Neutrophil (primary cell): Measurements from ENCODE around the gene PDE3B.

Source experiments
- H3K27ac ChIP-seq: fragments of 200-600 bp; sonication (generic); 2 replicates; pipeline ENCODE4 v1.5.1; 2016; ENCODE audit warnings: mild to moderate bottlenecking, moderate library complexity
- H3K27me3 ChIP-seq: fragments of 200-600 bp; sonication (generic); 2 replicates; pipeline ENCODE4 v1.6.0; 2016; ENCODE audit warnings: mild to moderate bottlenecking
- H3K36me3 ChIP-seq: fragments of 200-600 bp; sonication (generic); 2 replicates; pipeline ENCODE4 v1.5.1; 2017
- H3K4me1 ChIP-seq, 2 experiments: fragments of 200-600 bp in 1 of 2; sonication (generic) in 1 of 2; 1 replicate in 1 of 2; 2 replicates in 1 of 2; pipeline versions ENCODE4 v1.5.1 to v1.6.1; 2013 to 2016; ENCODE audit warnings: low read depth in 1 of 2, low read length in 1 of 2, mild to moderate bottlenecking in 1 of 2, moderate library complexity in 1 of 2; ENCODE audit not compliant: control insufficient read depth in 1 of 2, insufficient read depth in 1 of 2
- H3K4me3 ChIP-seq, 2 experiments: fragments of 200-600 bp in 1 of 2; sonication (generic) in 1 of 2; 1 replicate in 1 of 2; 2 replicates in 1 of 2; pipeline ENCODE4 v1.5.1; 2013 to 2016; ENCODE audit warnings: low read depth in 1 of 2, low read length in 1 of 2, mild to moderate bottlenecking in 1 of 2, moderate library complexity in 1 of 2
- H3K9me3 ChIP-seq: fragments of 200-600 bp; sonication (generic); 2 replicates; pipeline ENCODE4 v1.5.1; 2016
- TF ChIP-seq, protein P1 (sequence below): fragments of 200-600 bp; sonication (generic); IDR thresholded peaks from 2 replicates; pipeline ENCODE4 v1.5.1; 2016; ENCODE audit warnings: antibody characterized with exemption

Gene PDE3B

DNA sequence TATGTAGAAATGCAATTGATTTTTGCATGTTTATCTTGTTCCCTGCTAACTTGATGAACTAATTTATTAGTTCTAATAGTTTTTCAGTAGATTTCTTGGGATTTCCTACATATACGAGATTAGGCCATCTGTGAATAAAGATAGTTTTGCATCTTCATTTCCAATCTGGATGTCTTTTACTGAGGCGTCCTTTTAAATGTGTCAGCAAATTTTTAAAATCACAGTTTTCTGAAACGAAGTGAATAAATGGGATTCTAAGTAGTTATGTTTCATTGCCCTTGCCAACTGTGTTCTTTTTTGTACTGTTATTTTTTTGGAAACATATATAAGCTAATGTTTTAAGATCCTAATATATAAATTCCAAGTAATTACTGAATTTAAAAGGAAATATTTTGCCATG, 198.4 kb downstream of the PDE3B start:
- H3K9me3 ChIP-seq: no peaks in the 10 kb centered on the region
- no peak overlapping the region for H3K27ac ChIP-seq
- no peaks in the 10 kb centered on the region for H3K27me3 ChIP-seq
- H3K36me3 ChIP-seq: peaks cover 11% of the 10 kb centered on the region
- H3K4me1 ChIP-seq: no peaks in the 10 kb centered on the region
- TF ChIP-seq, protein P1, sequence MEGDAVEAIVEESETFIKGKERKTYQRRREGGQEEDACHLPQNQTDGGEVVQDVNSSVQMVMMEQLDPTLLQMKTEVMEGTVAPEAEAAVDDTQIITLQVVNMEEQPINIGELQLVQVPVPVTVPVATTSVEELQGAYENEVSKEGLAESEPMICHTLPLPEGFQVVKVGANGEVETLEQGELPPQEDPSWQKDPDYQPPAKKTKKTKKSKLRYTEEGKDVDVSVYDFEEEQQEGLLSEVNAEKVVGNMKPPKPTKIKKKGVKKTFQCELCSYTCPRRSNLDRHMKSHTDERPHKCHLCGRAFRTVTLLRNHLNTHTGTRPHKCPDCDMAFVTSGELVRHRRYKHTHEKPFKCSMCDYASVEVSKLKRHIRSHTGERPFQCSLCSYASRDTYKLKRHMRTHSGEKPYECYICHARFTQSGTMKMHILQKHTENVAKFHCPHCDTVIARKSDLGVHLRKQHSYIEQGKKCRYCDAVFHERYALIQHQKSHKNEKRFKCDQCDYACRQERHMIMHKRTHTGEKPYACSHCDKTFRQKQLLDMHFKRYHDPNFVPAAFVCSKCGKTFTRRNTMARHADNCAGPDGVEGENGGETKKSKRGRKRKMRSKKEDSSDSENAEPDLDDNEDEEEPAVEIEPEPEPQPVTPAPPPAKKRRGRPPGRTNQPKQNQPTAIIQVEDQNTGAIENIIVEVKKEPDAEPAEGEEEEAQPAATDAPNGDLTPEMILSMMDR: no peak
- no peak overlapping the region for H3K4me3 ChIP-seq

DNA sequence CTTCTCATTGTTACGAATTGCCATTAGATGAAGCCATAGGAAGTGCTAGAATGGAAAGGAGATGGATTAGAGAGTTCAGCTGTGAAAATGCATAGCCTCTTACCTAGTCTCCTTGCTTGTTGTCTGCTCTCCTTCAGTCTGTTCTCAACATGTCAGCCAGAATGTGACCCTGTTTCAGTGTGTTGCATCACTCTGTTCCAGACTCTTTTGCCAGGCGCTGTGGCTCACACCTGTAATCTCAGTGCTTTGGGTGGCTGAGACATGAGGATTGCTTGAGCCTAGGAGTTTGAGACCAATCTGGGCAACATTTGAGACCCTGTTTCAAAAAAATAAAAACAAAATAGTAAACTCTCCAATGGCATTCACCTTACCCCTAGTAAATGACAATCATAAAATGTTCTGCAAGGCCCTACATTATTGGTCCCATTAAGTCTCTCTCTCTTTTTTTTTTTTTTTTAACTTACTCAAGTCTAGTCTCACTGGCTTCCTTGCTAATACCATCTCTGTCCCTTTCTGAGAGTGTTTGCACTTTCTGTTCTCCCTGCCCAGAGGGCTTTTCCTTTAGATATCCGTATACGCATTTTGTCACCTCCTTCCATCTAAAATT, 209.1 kb downstream of the PDE3B start:
- TF ChIP-seq, protein P1: no peak
- no peaks in the 10 kb centered on the region for H3K9me3 ChIP-seq
- no peaks in the 10 kb centered on the region for H3K36me3 ChIP-seq

DNA sequence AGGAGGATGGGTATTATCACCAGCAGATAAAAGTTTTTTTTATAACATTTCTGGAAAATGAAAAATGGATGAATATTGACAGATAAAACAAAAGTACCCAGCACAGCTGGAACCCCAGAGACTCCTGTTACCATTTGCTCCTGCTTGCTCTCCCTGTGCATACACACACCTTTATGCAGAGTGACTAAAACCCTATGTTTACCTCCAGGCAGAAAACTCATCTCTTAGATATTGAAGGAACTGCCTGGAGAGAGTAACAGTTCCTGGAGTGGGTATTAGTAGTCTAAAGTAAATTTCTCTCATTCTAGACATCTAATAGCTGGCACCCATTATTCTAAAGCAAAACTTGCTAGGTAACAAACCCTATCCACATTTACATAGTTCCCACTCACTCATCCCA, 210.5 kb downstream of the PDE3B start:
- H3K27ac ChIP-seq: no peak overlapping the region
- no peak overlapping the region for H3K4me3 ChIP-seq
- H3K4me1 ChIP-seq: no peaks in the 10 kb centered on the region
- TF ChIP-seq, protein P1: no peak
- H3K36me3 ChIP-seq: no peaks in the 10 kb centered on the region
- no peaks in the 10 kb centered on the region for H3K27me3 ChIP-seq
- H3K9me3 ChIP-seq: no peaks in the 10 kb centered on the region

More for the DNA sequence above, 209.1 kb downstream of the PDE3B start:
- Histone ChIP-seq H3K4me3 (no peak overlapping the region), H3K27ac (no peak overlapping the region), H3K27me3 (no peaks in the 10 kb centered on the region), H3K4me1 (no peaks in the 10 kb centered on the region)

DNA sequence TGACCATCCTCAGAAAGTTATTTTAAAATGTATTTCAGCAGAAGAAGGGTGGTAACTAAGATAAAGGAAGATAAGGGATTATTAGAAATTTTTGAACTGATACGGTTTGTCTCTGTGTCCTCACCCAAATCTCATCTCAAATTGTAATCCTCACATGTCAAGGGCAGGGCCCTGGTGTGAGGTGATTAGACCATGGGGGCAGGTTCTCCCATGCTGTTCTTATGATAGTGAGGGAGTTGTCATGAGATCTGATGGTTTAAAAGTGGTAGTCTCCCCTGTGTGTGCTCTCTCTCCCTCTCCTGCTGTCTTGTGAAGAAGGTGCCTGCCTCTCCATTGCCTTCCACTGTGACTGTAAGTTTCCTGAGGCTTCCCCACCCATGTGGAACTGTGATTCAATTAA, 212.3 kb downstream of the PDE3B start:
- no peak overlapping the region for H3K4me3 ChIP-seq
- H3K36me3 ChIP-seq: peaks cover 4% of the 10 kb centered on the region
- H3K4me1 ChIP-seq: no peaks in the 10 kb centered on the region
- H3K9me3 ChIP-seq: no peaks in the 10 kb centered on the region
- TF ChIP-seq, protein P1: no peak
- no peaks in the 10 kb centered on the region for H3K27me3 ChIP-seq
- H3K27ac ChIP-seq: no peak overlapping the region

- no peaks in the 10 kb centered on the region for H3K4me1 ChIP-seq
- H3K36me3 ChIP-seq: peaks cover 20% of the 10 kb centered on the region
- no peak overlapping the region for H3K4me3 ChIP-seq
- H3K27ac ChIP-seq: no peak overlapping the region
- no peaks in the 10 kb centered on the region for H3K27me3 ChIP-seq
- no peaks in the 10 kb centered on the region for H3K9me3 ChIP-seq
- TF ChIP-seq, protein P1: no peak
Measured at GRCh38 chr11:14857621-14858020, 214.0 kb downstream of the PDE3B start.
